ENCODE results near the gene ERC2.

ERC2 gene

DNA sequence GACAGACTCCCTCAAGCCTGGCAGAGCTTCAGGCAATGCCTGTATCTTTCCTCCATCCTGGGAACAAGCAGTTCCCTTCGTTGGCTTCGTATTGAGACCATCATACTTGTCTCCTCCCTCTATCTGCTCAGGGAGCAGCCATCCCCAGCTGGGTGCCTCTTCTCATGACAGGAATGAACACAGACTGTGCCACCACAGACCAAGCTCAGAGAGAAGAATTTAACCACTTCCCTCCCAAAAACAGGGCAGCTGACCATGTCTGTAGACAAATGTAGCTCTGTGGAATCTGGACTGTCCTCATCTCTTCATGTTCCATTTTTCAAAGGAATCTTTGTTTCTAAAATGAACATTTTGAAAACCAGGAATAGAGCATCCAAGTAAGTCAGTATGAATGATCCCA is 245.4 kb downstream of the ERC2 start:
- H3K4me1 ChIP-seq (ENCODE audit: insufficient read depth, low read length, poor library complexity, severe bottlenecking): no peaks in the 10 kb centered on the region
- no peaks in the 10 kb centered on the region for H3F3A ChIP-seq (ENCODE audit: low read depth)
- H3K27me3 ChIP-seq (ENCODE audit: insufficient read depth, low read length, poor library complexity, severe bottlenecking): no peaks in the 10 kb centered on the region
- no peaks in the 10 kb centered on the region for H3K79me2 ChIP-seq (ENCODE audit: insufficient read depth, low read length)
- TF ChIP-seq, protein P1, sequence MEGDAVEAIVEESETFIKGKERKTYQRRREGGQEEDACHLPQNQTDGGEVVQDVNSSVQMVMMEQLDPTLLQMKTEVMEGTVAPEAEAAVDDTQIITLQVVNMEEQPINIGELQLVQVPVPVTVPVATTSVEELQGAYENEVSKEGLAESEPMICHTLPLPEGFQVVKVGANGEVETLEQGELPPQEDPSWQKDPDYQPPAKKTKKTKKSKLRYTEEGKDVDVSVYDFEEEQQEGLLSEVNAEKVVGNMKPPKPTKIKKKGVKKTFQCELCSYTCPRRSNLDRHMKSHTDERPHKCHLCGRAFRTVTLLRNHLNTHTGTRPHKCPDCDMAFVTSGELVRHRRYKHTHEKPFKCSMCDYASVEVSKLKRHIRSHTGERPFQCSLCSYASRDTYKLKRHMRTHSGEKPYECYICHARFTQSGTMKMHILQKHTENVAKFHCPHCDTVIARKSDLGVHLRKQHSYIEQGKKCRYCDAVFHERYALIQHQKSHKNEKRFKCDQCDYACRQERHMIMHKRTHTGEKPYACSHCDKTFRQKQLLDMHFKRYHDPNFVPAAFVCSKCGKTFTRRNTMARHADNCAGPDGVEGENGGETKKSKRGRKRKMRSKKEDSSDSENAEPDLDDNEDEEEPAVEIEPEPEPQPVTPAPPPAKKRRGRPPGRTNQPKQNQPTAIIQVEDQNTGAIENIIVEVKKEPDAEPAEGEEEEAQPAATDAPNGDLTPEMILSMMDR (conservative IDR thresholded peaks at IDR 0.05; ENCODE audit: low read length): no peak
- no peak for TF ChIP-seq EZH2phosphoT487 (IDR thresholded peaks at IDR 0.05; ENCODE audit: borderline replicate concordance)
- no peaks in the 10 kb centered on the region for H4K20me1 ChIP-seq (ENCODE audit: insufficient read depth, low read length, poor library complexity, severe bottlenecking)
- no peaks in the 10 kb centered on the region for H3K9me3 ChIP-seq (ENCODE audit: insufficient read depth, low read depth, low read length)
- H3K9me2 ChIP-seq (replicated peaks; ENCODE audit: low read depth, low read length): no peaks in the 10 kb centered on the region
- H2AFZ ChIP-seq (ENCODE audit: low read length): no peak overlapping the region
- H3K4me2 ChIP-seq (ENCODE audit: low read depth, low read length, poor library complexity, severe bottlenecking): no peak overlapping the region
- no peak overlapping the region for H3K9ac ChIP-seq (ENCODE audit: low read depth, low read length, poor library complexity, severe bottlenecking)
- H3K36me3 ChIP-seq (ENCODE audit: insufficient read depth, low read length): no peaks in the 10 kb centered on the region
- no peak overlapping the region for H3K4me3 ChIP-seq (ENCODE audit: low read length, poor library complexity, severe bottlenecking)

DNA sequence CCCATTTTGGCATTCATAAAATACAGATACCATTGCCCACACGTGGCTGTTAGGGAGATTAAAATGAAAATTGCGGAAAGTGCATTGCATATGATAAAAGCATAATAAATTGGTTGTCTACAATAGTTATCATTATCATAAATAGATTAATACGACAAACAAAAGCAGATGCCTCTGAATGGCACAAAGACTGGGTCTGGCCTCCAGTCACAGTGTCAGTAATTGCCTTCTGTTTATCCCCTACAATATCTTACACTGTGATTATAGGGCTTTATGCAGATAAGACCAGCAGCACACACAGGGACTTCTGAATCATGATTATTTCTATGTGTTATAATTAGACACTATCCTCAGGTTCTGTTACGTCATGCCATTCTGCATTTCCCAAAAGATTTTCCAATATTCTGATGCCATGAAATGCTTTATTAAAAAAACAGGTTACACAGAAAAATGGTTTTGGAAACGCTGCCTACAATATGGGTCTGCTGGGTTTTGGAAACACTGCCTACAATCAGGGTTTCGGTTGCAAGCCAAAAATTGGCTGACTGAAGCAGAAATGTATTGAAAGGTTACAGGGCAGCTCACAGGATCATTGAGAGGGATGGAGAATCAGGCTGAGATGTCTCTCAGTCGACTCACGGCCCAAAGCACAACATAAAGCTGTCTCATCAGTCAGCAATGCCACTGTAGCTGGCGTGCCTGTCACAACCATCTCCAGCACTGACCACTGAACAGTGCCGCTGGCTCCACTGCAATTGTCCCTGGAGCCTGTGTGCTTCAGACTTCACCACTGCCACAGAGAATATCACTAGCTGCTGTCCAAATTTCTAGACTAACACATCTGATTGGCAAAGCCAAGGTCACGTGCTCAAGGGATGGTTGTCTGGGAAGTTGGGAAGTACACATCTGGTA is 248.1 kb downstream of the ERC2 start:
- no peaks in the 10 kb centered on the region for H3K36me3 ChIP-seq (ENCODE audit: insufficient read depth, low read length)
- TF ChIP-seq, protein P1 (conservative IDR thresholded peaks at IDR 0.05; ENCODE audit: low read length): no peak
- TF ChIP-seq EZH2phosphoT487 (IDR thresholded peaks at IDR 0.05; ENCODE audit: borderline replicate concordance): no peak
- H3K4me3 ChIP-seq (ENCODE audit: low read length, poor library complexity, severe bottlenecking): no peak overlapping the region
- H3K9me2 ChIP-seq (replicated peaks; ENCODE audit: low read depth, low read length): no peaks in the 10 kb centered on the region
- H3K27me3 ChIP-seq (ENCODE audit: insufficient read depth, low read length, poor library complexity, severe bottlenecking): no peaks in the 10 kb centered on the region
- no peaks in the 10 kb centered on the region for H3K79me2 ChIP-seq (ENCODE audit: insufficient read depth, low read length)
- H3K4me2 ChIP-seq (ENCODE audit: low read depth, low read length, poor library complexity, severe bottlenecking): no peak overlapping the region
- H3K9ac ChIP-seq (ENCODE audit: low read depth, low read length, poor library complexity, severe bottlenecking): no peak overlapping the region
- no peaks in the 10 kb centered on the region for H3K9me3 ChIP-seq (ENCODE audit: insufficient read depth, low read depth, low read length)
- H3F3A ChIP-seq (ENCODE audit: low read depth): no peaks in the 10 kb centered on the region
- no peak overlapping the region for H2AFZ ChIP-seq (ENCODE audit: low read length)
- no peaks in the 10 kb centered on the region for H3K4me1 ChIP-seq (ENCODE audit: insufficient read depth, low read length, poor library complexity, severe bottlenecking)
- no peaks in the 10 kb centered on the region for H4K20me1 ChIP-seq (ENCODE audit: insufficient read depth, low read length, poor library complexity, severe bottlenecking)

DNA sequence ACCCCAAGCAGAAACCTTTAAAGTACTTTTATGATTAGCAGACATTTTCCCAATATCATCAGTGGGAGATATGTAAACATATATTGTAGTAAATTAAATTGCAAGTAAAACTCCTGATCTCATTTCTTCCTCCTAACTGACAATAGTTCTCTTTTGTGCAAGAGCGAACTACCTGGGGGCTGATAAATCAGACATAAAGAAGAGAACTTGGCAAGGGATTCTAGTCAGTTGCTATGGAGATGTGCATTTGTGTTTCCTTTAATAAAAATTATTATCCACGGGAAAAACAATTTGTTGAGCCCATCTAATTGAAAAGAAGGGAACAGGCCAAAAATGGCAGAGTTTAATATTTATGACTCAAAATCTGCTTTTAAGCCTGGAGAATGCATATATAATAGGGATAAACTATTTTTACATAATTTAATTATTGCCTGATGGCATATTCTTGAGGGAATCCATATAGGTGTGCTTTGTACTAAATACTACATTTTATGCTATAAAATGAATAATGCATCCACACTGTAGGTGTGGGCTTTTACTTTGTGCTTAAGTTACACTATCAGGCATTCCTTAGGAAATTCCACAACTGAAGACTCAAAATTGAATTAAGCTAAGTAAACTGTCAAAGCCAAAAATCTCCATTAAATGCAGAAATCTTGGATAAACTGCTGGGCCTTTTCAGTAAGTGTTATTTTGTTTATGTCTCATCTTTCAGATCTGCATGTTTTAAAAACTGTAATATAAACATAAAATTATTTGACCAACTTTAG is 258.1 kb downstream of the ERC2 start:
- H3K9me2 ChIP-seq (replicated peaks; ENCODE audit: low read depth, low read length): no peaks in the 10 kb centered on the region; the same call in 1 of the 2 replicates
- no peaks in the 10 kb centered on the region for H3K27me3 ChIP-seq (ENCODE audit: insufficient read depth, low read length, poor library complexity, severe bottlenecking)
- no peak overlapping the region for H3K4me3 ChIP-seq (ENCODE audit: low read length, poor library complexity, severe bottlenecking)
- no peaks in the 10 kb centered on the region for H3F3A ChIP-seq (ENCODE audit: low read depth)
- no peak overlapping the region for H3K4me2 ChIP-seq (ENCODE audit: low read depth, low read length, poor library complexity, severe bottlenecking)
- no peak overlapping the region for H3K9ac ChIP-seq (ENCODE audit: low read depth, low read length, poor library complexity, severe bottlenecking)
- no peak for TF ChIP-seq EZH2phosphoT487 (IDR thresholded peaks at IDR 0.05; ENCODE audit: borderline replicate concordance)
- TF ChIP-seq, protein P1 (conservative IDR thresholded peaks at IDR 0.05; ENCODE audit: low read length): no peak
- H2AFZ ChIP-seq (ENCODE audit: low read length): no peak overlapping the region
- H4K20me1 ChIP-seq (ENCODE audit: insufficient read depth, low read length, poor library complexity, severe bottlenecking): no peaks in the 10 kb centered on the region
- H3K36me3 ChIP-seq (ENCODE audit: insufficient read depth, low read length): no peaks in the 10 kb centered on the region
- no peaks in the 10 kb centered on the region for H3K4me1 ChIP-seq (ENCODE audit: insufficient read depth, low read length, poor library complexity, severe bottlenecking)
- H3K79me2 ChIP-seq (ENCODE audit: insufficient read depth, low read length): no peaks in the 10 kb centered on the region
- no peaks in the 10 kb centered on the region for H3K9me3 ChIP-seq (ENCODE audit: insufficient read depth, low read depth, low read length)
